Thyroid gland (tissue), 4 donors: Measurements from ENCODE around the gene LINGO4. TPM values are rescaled to one million over a fixed set of nuclear protein-coding genes. Genes with fewer than 3 reads are reported as not detected.

Experiments
- DNase-seq, 2 donors: peaks; one replicate each; pipeline ENCODE4 v3.0.0-alpha.2; 2019
- H3K27ac ChIP-seq, 3 donors: fragments of 200-600 bp; sonication (generic); 1 replicate in 2 of 3; 2 replicates in 1 of 3; pipeline ENCODE4 v1.5.1; 2016 to 2019; ENCODE audit warnings: mild to moderate bottlenecking in 1 of 3, moderate library complexity in 1 of 3
- H3K27me3 ChIP-seq: fragments of 200-600 bp; sonication (generic); one replicate; pipeline ENCODE4 v1.5.1; 2019
- H3K36me3 ChIP-seq, 2 donors: fragments of 200-600 bp; sonication (generic); one replicate each; pipeline ENCODE4 v1.5.1; 2016 to 2019
- H3K4me1 ChIP-seq, 2 donors: fragments of 200-600 bp; sonication (generic); one replicate each; pipeline ENCODE4 v1.5.1; 2017 to 2019
- H3K4me3 ChIP-seq, 3 donors: fragments of 200-600 bp; sonication (generic); replicated peaks in 1 of 3; 1 replicate in 2 of 3; 2 replicates in 1 of 3; pipeline ENCODE4 v1.5.1; 2016; ENCODE audit warnings: mild to moderate bottlenecking in 1 of 3
- H3K9me3 ChIP-seq: fragments of 200-600 bp; sonication (generic); one replicate; pipeline ENCODE4 v1.5.1; 2017
- CTCF ChIP-seq, 6 experiments: fragments of 200-600 bp in 3 of 6; fragments of 450-650 bp in 3 of 6; sonication (generic) in 3 of 6; IDR thresholded peaks; one replicate each; pipeline ENCODE4 v1.5.1; 2016 to 2019; ENCODE audit warnings: antibody characterized with exemption in 6 of 6, mild to moderate bottlenecking in 2 of 6, inconsistent platforms in 1 of 6, moderate library complexity in 1 of 6
- POLR2A ChIP-seq, 2 donors: fragments of 450-650 bp; IDR thresholded peaks; one replicate each; pipeline ENCODE4 v1.6.1; 2017; ENCODE audit warnings: antibody characterized with exemption in 2 of 2, mild to moderate bottlenecking in 2 of 2, moderate library complexity in 1 of 2
- WGBS, 2 donors: methylation state at CpG; one replicate each; pipeline ENCODE4 v1.1.5; 2017; 5-methylcytosine and 5-hydroxymethylcytosine counted together
- intact Hi-C: fragments of 100-400 bp; cut with DNase I; formaldehyde crosslinking; loops from one replicate; pipeline ENCODE4 v1.15.1; 2023
- total RNA-seq, 4 donors: library from RNA; depleted of rRNA; stranded (reverse); fragments of >200 nt; gene quantifications; one replicate each; pipeline ENCODE4 v1.2.3, GENCODE V29; 2016

Gene LINGO4
- total RNA-seq, 4 donors from 2014 or later = 0.13 to 0.63 (median 0.24) TPM

- Histone ChIP-seq H3K36me3 (peaks cover 6 to 26% of the 10 kb centered on the region in 2 donors), H3K27ac (no peak overlapping the region), H3K9me3 (no peaks in the 10 kb centered on the region), H3K27me3 (no peaks in the 10 kb centered on the region), H3K4me1 (no peaks in the 10 kb centered on the region), H3K4me3 (no peak overlapping the region)
- intact Hi-C loops = no loop called here
- TF ChIP-seq POLR2A (IDR thresholded peaks at IDR 0.05) (no peak), CTCF (IDR thresholded peaks at IDR 0.05) (no peak)
- no peak for DNase-seq
- WGBS, 2 donors = 91 to 98% methylated on average over 5 to 6 of the region's 8 CpGs
These were observed 9.8 kb upstream of the LINGO4 start for GRCh38 chr1:151814971-151815545.

GRCh38 chr1:151814426-151814825 lies 9.2 kb upstream of the LINGO4 start:
- Histone ChIP-seq H3K27me3 (no peaks in the 10 kb centered on the region), H3K27ac (no peak overlapping the region), H3K36me3 (peaks cover 6 to 26% of the 10 kb centered on the region in 2 donors), H3K4me3 (no peak overlapping the region), H3K4me1 (no peaks in the 10 kb centered on the region), H3K9me3 (no peaks in the 10 kb centered on the region)
- TF ChIP-seq POLR2A (IDR thresholded peaks at IDR 0.05) (no peak), CTCF (IDR thresholded peaks at IDR 0.05) (no peak)
- intact Hi-C loops = no loop called here
- WGBS, 2 donors = 91% methylated on average over 13 to 15 of the region's 15 CpGs
- DNase-seq = no peak

- Histone ChIP-seq H3K4me1 (no peaks in the 10 kb centered on the region), H3K36me3 (peaks cover 6 to 26% of the 10 kb centered on the region in 2 donors), H3K27ac (no peak overlapping the region), H3K9me3 (no peaks in the 10 kb centered on the region), H3K27me3 (no peaks in the 10 kb centered on the region), H3K4me3 (no peak overlapping the region)
- WGBS, 2 donors = 77 to 86% methylated on average over 7 to 10 of the region's 12 CpGs
- no peak for DNase-seq
- intact Hi-C loops = no loop called here
- TF ChIP-seq CTCF (IDR thresholded peaks at IDR 0.05) (no peak), POLR2A (IDR thresholded peaks at IDR 0.05) (no peak)
These were observed 8.2 kb upstream of the LINGO4 start for GRCh38 chr1:151813271-151813977.

GRCh38 chr1:151811181-151811580 lies 6.0 kb upstream of the LINGO4 start:
- H3K4me1 ChIP-seq = no peaks in the 10 kb centered on the region
- intact Hi-C loops = no loop called here
- no peaks in the 10 kb centered on the region for H3K27me3 ChIP-seq
- H3K9me3 ChIP-seq = no peaks in the 10 kb centered on the region
- no peak overlapping the region for H3K4me3 ChIP-seq
- H3K27ac ChIP-seq = no peak overlapping the region
- no peak for DNase-seq
- WGBS, 2 donors = 89 to 93% methylated on average over 9 of the region's 9 CpGs
- peaks cover 6 to 22% of the 10 kb centered on the region in 2 donors for H3K36me3 ChIP-seq
- TF ChIP-seq CTCF (IDR thresholded peaks at IDR 0.05) = no peak
- no peak for TF ChIP-seq POLR2A (IDR thresholded peaks at IDR 0.05)

GRCh38 chr1:151809985-151810556 lies 4.9 kb upstream of the LINGO4 start:
- WGBS, 2 donors = 98% methylated on average over 1 of the region's 1 CpG
- intact Hi-C loops = no loop called here
- no peak for DNase-seq
- no peaks in the 10 kb centered on the region for H3K9me3 ChIP-seq
- H3K27ac ChIP-seq = no peak overlapping the region
- TF ChIP-seq CTCF (IDR thresholded peaks at IDR 0.05) = no peak
- no peak for TF ChIP-seq POLR2A (IDR thresholded peaks at IDR 0.05)
- H3K4me3 ChIP-seq = no peak overlapping the region
- peaks cover 3 to 15% of the 10 kb centered on the region in 2 donors for H3K36me3 ChIP-seq
- H3K4me1 ChIP-seq = no peaks in the 10 kb centered on the region
- no peaks in the 10 kb centered on the region for H3K27me3 ChIP-seq
